Keratinocyte (primary cell): ENCODE data around the gene YIPF7. TPM values are rescaled to one million over a fixed set of nuclear protein-coding genes. Genes with fewer than 3 reads are reported as not detected.

Experiments used
- DNase-seq: peaks from one replicate; pipeline ENCODE4 v3.0.0-alpha.2; 2011; ENCODE audit warnings: low read depth, missing footprints, low spot score
- FAIRE-seq: peaks from 2 replicates; lab custom pipeline; 2011; peaks lifted over from hg19 to GRCh38; lab: Jason Lieb, UNC
- H2AFZ ChIP-seq: 2 replicates; pipeline ENCODE4 v1.6.0; 2012; ENCODE audit warnings: low read length, control low read depth, inconsistent platforms; ENCODE audit not compliant: control insufficient read depth
- H3K27ac ChIP-seq: 2 replicates; pipeline ENCODE4 v1.5.1; 2011; ENCODE audit warnings: low read length; ENCODE audit not compliant: control insufficient read depth, insufficient read depth
- H3K27me3 ChIP-seq: 3 replicates; pipeline ENCODE4 v1.6.0; 2011; ENCODE audit warnings: low read length; ENCODE audit not compliant: control insufficient read depth, insufficient read depth; ENCODE audit errors: extremely low read depth
- H3K36me3 ChIP-seq, 2 experiments: 2 replicates in 1 of 2; 3 replicates in 1 of 2; pipeline ENCODE4 v1.5.1; 2011; ENCODE audit warnings: low read length in 2 of 2, mild to moderate bottlenecking in 1 of 2; ENCODE audit not compliant: control insufficient read depth in 2 of 2, insufficient read depth in 2 of 2; ENCODE audit errors: extremely low read depth in 1 of 2
- H3K4me1 ChIP-seq: 3 replicates; pipeline ENCODE4 v1.5.1; 2011; ENCODE audit warnings: low read length; ENCODE audit not compliant: control insufficient read depth, insufficient read depth; ENCODE audit errors: extremely low read depth
- H3K4me2 ChIP-seq: 3 replicates; pipeline ENCODE4 v1.6.0; 2011; ENCODE audit warnings: low read depth, low read length; ENCODE audit not compliant: control insufficient read depth, insufficient read depth; ENCODE audit errors: extremely low read depth
- H3K4me3 ChIP-seq, 3 experiments: fragments of 200-600 bp in 1 of 3; sonication (generic) in 1 of 3; 2 replicates in 2 of 3; 3 replicates in 1 of 3; pipeline ENCODE4 v1.5.1; 2011 to 2016; ENCODE audit warnings: low read length in 3 of 3, mild to moderate bottlenecking in 3 of 3, control low read depth in 2 of 3, inconsistent platforms in 1 of 3, low read depth in 1 of 3, mixed read lengths in 1 of 3, mixed run types in 1 of 3, moderate library complexity in 1 of 3; ENCODE audit not compliant: control insufficient read depth in 2 of 3, insufficient read depth in 2 of 3; ENCODE audit errors: extremely low read depth in 1 of 3
- H3K79me2 ChIP-seq: 2 replicates; pipeline ENCODE4 v1.6.0; 2012; ENCODE audit warnings: low read length; ENCODE audit not compliant: control insufficient read depth, insufficient read depth
- H3K9ac ChIP-seq: 3 replicates; pipeline ENCODE4 v1.6.0; 2011; ENCODE audit warnings: low read length; ENCODE audit not compliant: control insufficient read depth, insufficient read depth; ENCODE audit errors: extremely low read depth
- H3K9me1 ChIP-seq: 3 replicates; pipeline ENCODE4 v1.6.0; 2011; ENCODE audit warnings: low read length; ENCODE audit not compliant: control insufficient read depth, insufficient read depth; ENCODE audit errors: extremely low read depth
- H3K9me3 ChIP-seq: 2 replicates; pipeline ENCODE4 v1.5.1; 2012; ENCODE audit warnings: low read depth, low read length; ENCODE audit not compliant: control insufficient read depth
- H4K20me1 ChIP-seq: 3 replicates; pipeline ENCODE4 v1.6.0; 2011; ENCODE audit warnings: low read length; ENCODE audit not compliant: control insufficient read depth, insufficient read depth; ENCODE audit errors: extremely low read depth
- EZH2 ChIP-seq: IDR thresholded peaks from one replicate; pipeline ENCODE4 v1.6.1; 2012; ENCODE audit warnings: inconsistent platforms, mild to moderate bottlenecking, low read length, moderate library complexity
- dilution Hi-C: fragments of 300-500 bp; cut with MboI; formaldehyde crosslinking; loops from one replicate; pipeline ENCODE4 v1.7.0; 2020; ENCODE audit warnings: low sequenced_read_pairs; ENCODE audit not compliant: extremely low pct_ligation_motif_present
- polyA plus RNA-seq, 5 experiments: library from polyadenylated mRNA; depleted of rRNA in 3 of 5; stranded (reverse) in 3 of 5; stranded (forward) in 1 of 5; unstranded in 1 of 5; fragments of >200 nt; gene quantifications; 1 replicate in 1 of 5; 2 replicates in 3 of 5; 3 replicates in 1 of 5; pipeline versions ENCODE4 v1.2.1 to v1.2.3, GENCODE V29; 2011 to 2012; ENCODE audit warnings: missing spikeins in 2 of 5, low read depth in 1 of 5, low replicate concordance in 1 of 5
- TF ChIP-seq, protein P1 (sequence below), 3 experiments: IDR thresholded peaks in 1 of 3; conservative IDR thresholded peaks in 1 of 3; optimal IDR thresholded peaks in 1 of 3; 2 replicates in 2 of 3; 3 replicates in 1 of 3; pipeline versions ENCODE3 to v1.5.1; 2011; ENCODE audit warnings: low read length in 3 of 3, mild to moderate bottlenecking in 3 of 3, moderate library complexity in 2 of 3, control low read depth in 1 of 3, inconsistent platforms in 1 of 3; ENCODE audit not compliant: insufficient read depth in 2 of 3; ENCODE audit errors: extremely low read depth in 1 of 3

Gene YIPF7
- polyA plus RNA-seq, 1 donor (not counting 4 experiments of a cell fraction or from before 2014, with no cell fraction given): not detected

DNA sequence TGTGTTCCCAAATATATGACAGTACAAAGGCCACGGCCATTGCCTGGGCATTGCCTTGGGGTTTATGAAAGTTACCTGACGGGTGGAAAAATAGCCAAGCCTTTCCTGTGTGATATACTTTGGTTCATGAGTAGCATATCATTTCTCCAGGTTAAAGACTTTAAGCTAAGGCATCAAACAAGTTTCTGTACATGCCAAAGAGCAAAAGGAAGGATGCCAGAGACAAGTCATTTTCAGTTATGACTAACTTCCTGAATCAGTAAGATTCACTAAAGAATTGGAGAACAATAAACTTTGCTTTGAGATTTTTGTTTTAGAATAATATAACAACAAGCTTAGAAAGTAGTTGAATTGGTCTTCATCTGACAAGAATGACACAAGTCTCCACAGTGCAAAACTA is 17.1 kb upstream of the YIPF7 start:
- DNase-seq (no peak), FAIRE-seq (no peak)
- H3K9me1 ChIP-seq: no peaks in the 10 kb centered on the region
- no peak overlapping the region for H3K4me2 ChIP-seq
- dilution Hi-C loops: no loop called here
- TF ChIP-seq EZH2: no peak
- TF ChIP-seq, protein P1, sequence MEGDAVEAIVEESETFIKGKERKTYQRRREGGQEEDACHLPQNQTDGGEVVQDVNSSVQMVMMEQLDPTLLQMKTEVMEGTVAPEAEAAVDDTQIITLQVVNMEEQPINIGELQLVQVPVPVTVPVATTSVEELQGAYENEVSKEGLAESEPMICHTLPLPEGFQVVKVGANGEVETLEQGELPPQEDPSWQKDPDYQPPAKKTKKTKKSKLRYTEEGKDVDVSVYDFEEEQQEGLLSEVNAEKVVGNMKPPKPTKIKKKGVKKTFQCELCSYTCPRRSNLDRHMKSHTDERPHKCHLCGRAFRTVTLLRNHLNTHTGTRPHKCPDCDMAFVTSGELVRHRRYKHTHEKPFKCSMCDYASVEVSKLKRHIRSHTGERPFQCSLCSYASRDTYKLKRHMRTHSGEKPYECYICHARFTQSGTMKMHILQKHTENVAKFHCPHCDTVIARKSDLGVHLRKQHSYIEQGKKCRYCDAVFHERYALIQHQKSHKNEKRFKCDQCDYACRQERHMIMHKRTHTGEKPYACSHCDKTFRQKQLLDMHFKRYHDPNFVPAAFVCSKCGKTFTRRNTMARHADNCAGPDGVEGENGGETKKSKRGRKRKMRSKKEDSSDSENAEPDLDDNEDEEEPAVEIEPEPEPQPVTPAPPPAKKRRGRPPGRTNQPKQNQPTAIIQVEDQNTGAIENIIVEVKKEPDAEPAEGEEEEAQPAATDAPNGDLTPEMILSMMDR (optimal IDR thresholded peaks at IDR 0.05 in 1 of 3, IDR thresholded peaks at IDR 0.05 in 1 of 3, conservative IDR thresholded peaks at IDR 0.05 in 1 of 3; ENCODE audit: extremely low read depth in 1 of 3, insufficient read depth in 2 of 3, low read length in 3 of 3): no peak
- H3K36me3 ChIP-seq: no peaks in the 10 kb centered on the region
- H3K9me3 ChIP-seq: no peaks in the 10 kb centered on the region
- H3K4me1 ChIP-seq: no peaks in the 10 kb centered on the region
- no peak overlapping the region for H3K9ac ChIP-seq
- no peaks in the 10 kb centered on the region for H3K79me2 ChIP-seq
- no peaks in the 10 kb centered on the region for H4K20me1 ChIP-seq
- H2AFZ ChIP-seq: no peak overlapping the region
- no peaks in the 10 kb centered on the region for H3K27me3 ChIP-seq
- H3K27ac ChIP-seq: no peak overlapping the region
- no peak overlapping the region for H3K4me3 ChIP-seq

DNA sequence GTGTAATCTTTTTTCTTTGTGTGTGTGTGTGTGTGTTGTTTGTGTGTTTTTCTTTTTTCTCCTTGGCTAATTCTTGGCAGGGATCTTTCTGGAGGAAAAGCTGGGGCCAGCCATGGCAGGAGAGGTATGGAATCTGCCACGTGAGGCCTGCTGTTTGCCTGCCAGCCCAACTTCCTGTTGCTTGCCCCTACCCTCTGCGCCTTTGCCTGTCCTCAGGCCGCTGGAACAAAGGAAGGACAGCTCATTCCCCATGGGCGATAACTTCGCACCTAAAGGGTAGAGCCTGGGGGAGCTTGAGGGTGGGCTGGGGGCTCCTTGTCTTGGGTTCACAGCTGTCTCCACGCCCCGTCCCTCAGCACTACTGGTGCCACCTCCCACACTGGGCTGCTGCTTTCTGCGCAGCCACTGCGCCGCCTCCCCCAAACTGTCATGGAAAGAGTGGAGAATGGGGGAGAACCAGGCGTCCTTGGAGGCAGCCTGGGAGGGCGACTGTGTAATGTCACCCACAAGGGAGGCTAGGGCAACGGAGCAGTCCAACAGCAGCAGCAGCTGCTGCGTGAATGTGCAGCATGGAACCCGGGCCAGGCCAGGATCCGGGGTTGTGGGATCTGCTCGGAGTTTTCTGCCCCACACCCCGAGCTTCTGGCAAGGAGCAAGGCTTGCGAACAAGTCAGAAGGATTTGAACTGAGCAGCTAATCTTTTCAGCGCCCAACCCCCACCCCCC is 12.3 kb upstream of the YIPF7 start:
- Histone ChIP-seq H3K27ac (no peak overlapping the region), H4K20me1 (no peaks in the 10 kb centered on the region), H3K9ac (no peak overlapping the region), H3K36me3 (no peaks in the 10 kb centered on the region), H3K9me1 (no peaks in the 10 kb centered on the region), H3K27me3 (no peaks in the 10 kb centered on the region), H2AFZ (no peak overlapping the region), H3K9me3 (no peaks in the 10 kb centered on the region), H3K79me2 (no peaks in the 10 kb centered on the region), H3K4me3 (no peak overlapping the region), H3K4me1 (no peaks in the 10 kb centered on the region), H3K4me2 (no peak overlapping the region)
- dilution Hi-C loops: no loop called here
- FAIRE-seq: no peak
- TF ChIP-seq EZH2: no peak
- TF ChIP-seq, protein P1 (optimal IDR thresholded peaks at IDR 0.05 in 1 of 3, IDR thresholded peaks at IDR 0.05 in 1 of 3, conservative IDR thresholded peaks at IDR 0.05 in 1 of 3; ENCODE audit: extremely low read depth in 1 of 3, insufficient read depth in 2 of 3, low read length in 3 of 3): no peak
- DNase-seq: no peak
